H4 (cell line): ENCODE data around the gene SPINDOC. TPM values are rescaled to one million over a fixed set of nuclear protein-coding genes. Genes with fewer than 3 reads are reported as not detected.
"Not testable (repeated sequence)": the region's sequence is repeated elsewhere in the genome, so short reads cannot be mapped to it uniquely, and the experiment has no call there.

Experiments
- DNase-seq: peaks from one replicate; pipeline ENCODE4 v3.0.0-alpha.2; 2015; ENCODE audit warnings: low spot score
- total RNA-seq: library from RNA; depleted of rRNA; stranded (reverse); fragments of >200 nt; shearing (Covaris generic); gene quantifications from 2 replicates; pipeline ENCODE4 v1.2.3, GENCODE V29; 2014; rRNA removed

SPINDOC gene
- total RNA-seq, result 13.1 and 14.4 TPM in 2 replicates

DNA sequence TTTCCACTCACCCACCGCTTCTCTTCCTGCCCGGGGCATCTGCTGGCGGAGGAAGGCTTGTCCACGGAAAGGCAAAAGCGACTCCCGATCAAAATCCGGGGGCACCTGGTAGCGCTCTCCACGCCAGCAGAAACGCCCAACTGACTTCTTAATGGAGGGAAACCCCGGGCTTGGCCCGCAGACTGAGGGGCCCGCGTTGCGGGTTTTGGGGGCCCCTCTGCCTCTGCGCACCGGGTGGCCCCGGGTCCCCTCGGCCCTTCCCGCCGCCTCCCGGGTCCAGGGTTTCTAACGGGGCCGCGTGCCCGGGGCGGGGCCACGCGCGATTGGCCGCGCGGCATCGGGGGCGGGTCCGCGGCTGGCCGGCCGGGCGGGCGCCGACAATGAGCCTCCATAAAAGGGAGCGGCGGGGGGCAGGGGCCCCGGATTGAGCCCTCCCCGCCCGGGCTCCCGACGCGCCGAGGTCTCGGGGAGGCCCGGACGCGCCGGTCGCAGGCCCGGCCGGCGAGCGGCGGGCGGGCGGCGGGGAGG is at the start of gene SPINDOC:
Gene SPINDOC, plus strand, starts transcription at position 422 of the 528 bp plus-strand sequence. CDS start 231 bp downstream, outside the sequence.
- DNase-seq, result peak; percentile 41

GRCh38 chr11:63763496-63764339 is 49.5 kb upstream of the SPINDOC start:
- no peak for DNase-seq

GRCh38 chr11:63764340-63764678 is 48.9 kb upstream of the SPINDOC start:
- no peak for DNase-seq

GRCh38 chr11:63764679-63765647 is 48.3 kb upstream of the SPINDOC start:
- DNase-seq, result no peak

GRCh38 chr11:63765688-63766241 is 47.5 kb upstream of the SPINDOC start:
- DNase-seq, result no peak

DNA sequence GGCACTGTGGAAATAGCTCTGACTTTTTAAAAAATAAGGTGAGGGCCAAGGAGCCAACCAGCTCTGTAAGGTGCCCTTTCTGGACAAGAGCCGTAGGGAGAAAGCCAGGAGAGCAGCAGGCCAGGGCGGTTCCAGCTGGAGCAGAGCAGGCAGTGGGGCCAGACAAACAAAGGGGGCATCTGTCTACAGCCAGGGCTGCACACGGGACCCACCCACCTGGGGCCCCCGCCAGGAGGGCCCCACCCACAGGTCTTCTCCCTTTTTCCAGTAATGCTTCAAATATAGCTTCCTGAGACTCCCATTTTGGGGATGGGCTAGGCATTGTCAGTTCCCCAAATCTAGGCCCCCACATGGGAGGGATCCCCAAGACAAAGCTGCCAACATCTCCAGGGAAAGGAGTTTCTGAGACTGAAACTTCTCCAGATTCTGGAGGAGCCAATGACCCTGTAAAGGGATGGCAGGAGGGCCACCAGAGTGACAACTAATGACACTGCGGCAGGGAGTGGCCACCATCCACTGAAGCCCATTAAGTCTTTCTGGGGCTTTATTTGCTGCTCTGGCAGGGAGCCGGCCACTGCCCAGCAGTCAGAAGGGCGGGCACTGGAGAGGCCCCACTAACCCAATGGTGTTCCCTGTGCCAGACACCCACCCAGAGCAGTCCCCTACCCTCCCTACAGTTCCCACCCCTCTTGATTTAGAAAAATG is 46.6 kb upstream of the SPINDOC start:
- no peak for DNase-seq

- no peak for DNase-seq
These were observed 46.0 kb upstream of the SPINDOC start for GRCh38 chr11:63767267-63767564.

- DNase-seq, result no peak
These were observed 45.6 kb upstream of the SPINDOC start for GRCh38 chr11:63767565-63768236.

GRCh38 chr11:63768237-63769041 is 44.8 kb upstream of the SPINDOC start, which contains the start of gene ZFTA:
TSS of gene ZFTA (minus strand) at chr11:63768775. CDS start at chr11:63768622, 153 bp downstream.
- DNase-seq, result no peak

GRCh38 chr11:63769042-63769713 is 44.1 kb upstream of the SPINDOC start:
- DNase-seq, result no peak

DNA sequence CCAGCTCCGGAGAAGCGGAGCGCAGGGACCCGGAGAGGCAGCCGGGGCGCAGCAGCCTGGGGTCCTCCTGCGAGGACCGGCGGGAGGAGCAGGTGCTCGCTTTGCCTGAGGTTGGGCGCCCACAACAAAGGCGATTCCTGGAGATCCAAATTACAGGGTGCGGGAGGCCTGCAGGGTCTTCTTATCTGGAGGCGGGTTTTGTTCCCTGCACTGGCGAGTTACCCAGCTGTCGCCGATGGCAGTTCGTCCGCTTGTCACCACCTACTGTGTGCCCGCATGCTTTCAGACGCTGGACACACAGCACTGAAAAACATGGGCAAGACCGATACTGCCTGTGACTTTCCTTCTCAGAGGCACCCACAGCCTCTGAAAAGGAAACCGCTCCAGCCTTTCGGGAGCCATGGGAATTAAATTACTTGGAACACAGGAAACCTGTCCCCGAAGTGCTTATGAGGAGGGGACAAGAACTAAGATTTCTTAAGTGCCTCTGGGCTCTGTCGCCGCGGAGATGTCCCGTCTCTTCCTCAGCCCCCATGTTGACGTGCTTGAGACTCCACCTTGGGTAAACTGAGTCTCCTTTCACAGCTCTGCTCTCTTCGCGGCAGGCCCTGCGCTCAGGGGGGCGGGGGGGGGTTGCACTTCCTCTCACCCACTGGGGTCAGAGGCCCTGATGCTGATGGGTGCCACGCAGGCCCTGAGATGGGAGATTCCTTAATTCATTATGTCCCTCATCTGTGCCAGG is 43.4 kb upstream of the SPINDOC start:
- DNase-seq, result no peak

DNA sequence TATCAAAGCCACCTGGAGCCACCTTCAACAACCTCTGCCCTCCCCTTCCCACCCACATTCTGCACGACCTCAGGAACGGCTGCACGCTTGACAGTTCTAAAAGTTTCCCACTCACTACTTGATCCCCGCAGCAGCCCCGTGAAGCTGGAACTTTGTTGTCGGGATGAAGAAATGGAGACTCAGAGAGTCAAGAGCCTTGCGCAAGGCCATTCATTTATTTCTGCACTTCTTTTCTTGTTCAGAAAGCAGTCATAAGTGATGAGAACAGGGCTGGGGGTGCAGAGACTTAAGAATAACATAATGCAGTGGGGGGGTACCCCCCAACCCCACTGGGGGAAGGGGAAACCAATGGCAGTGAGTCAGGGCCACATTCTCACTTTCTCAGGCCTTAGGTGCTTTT is 42.5 kb upstream of the SPINDOC start:
- DNase-seq, result no peak

DNA sequence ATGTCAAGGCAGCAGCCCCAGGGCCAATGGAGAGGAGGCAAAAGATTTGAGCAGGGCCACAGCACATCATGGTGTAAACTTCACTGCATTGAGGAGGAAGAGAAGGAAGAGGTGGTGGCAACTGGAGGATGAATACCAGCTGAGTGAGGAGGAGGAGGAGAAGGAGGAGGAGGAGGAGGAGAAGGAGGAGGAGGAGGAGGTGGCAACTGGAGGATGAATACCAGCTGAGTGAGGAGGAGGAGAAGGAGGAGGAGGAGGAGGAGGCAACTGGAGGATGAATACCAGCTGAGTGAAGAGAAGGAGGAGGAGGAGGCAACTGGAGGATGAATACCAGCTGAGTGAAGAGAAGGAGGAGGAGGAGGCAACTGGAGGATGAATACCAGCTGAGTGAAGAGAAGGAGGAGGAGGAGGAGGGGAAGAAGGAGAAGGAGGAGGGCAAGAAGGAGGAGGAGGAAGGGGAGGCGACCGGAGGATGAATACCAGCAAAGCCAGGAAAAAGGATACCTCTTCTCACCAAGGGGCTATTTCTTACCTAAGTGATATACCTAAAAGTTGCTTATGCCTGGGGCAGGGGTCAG is 41.4 kb upstream of the SPINDOC start:
- DNase-seq, result not testable (repeated sequence)

GRCh38 chr11:63775191-63775590 is 38.1 kb upstream of the SPINDOC start:
- DNase-seq, result no peak

GRCh38 chr11:63779039-63779438 is 34.2 kb upstream of the SPINDOC start:
- no peak for DNase-seq

DNA sequence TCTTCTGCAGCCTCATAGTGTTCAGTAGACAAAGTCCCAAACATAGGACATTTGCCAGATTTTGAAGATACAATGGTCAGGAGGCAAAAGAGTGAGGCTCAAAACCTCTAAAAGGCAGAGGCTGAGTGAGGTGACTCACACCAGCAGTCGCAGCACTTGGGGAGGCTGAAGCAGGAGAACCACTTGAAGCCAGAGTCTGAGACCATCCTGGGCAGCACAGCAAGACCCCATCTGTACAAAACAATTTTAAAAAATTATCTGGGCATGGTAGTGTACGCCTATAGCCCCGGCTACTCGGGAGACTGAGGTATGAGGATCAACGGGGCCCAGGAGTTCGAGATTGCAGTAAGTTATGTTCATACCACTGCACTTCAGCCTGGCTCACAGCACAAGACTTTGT is 30.5 kb upstream of the SPINDOC start:
- no peak for DNase-seq

DNA sequence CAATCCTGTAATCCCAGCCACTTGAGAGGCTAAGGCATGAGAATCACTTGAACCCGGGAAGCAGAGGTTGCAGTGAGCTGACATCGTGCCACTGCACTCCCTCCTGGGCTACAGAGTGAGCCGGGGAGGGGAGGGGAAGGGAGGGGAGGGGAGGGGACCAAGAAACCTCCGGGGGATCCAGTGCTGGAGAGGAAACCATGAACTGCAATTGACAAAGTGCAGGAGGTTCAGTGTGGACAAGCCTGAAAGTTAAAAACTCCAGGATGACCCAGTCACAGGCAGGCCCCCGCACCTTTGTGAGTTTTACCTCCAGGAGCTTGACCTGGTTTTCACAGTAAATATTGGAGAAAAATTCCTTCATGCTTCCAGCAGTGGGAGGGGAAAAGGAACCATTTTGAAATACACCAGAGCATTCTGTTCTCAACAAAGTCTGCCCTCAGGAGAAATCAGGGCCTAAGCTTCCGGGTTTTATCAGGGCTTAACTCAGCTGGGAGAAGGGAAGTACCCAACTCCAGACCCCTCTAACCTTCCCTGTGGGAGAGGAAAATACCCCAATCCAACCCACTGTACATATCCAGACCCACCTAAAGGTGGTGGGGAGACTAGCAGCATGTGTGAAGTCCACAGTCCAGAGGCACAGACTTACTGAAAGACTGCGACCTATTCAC is 29.2 kb upstream of the SPINDOC start:
- no peak for DNase-seq

- no peak for DNase-seq
These were observed 27.4 kb upstream of the SPINDOC start for GRCh38 chr11:63785823-63786222.
